ENCODE results near the gene RASSF3. TPM values are rescaled to one million over a fixed set of nuclear protein-coding genes. Genes with fewer than 3 reads are reported as not detected.
A peak's percentile ranks its signal among the peaks of the same experiment; 100 is the strongest.

Gene RASSF3
- total RNA-seq, 1 experiment from 2014 or later: 27.2 TPM

- peaks cover 16% of the 10 kb centered on the region for H3K4me1 ChIP-seq
- DNase-seq: no peak
- no peak overlapping the region for H3K4me3 ChIP-seq
- no peak overlapping the region for H3K27ac ChIP-seq
- no peaks in the 10 kb centered on the region for H3K27me3 ChIP-seq
- H3K36me3 ChIP-seq: peaks cover 13% of the 10 kb centered on the region
- no peaks in the 10 kb centered on the region for H3K9me3 ChIP-seq (replicated peaks)
Observed at GRCh38 chr12:64695550-64695949, 85.3 kb downstream of the RASSF3 start.

GRCh38 chr12:64696080-64696741 lies 85.9 kb downstream of the RASSF3 start:
- no peaks in the 10 kb centered on the region for H3K9me3 ChIP-seq (replicated peaks)
- no peak overlapping the region for H3K4me3 ChIP-seq
- peaks cover 12% of the 10 kb centered on the region for H3K4me1 ChIP-seq
- H3K27ac ChIP-seq: no peak overlapping the region
- no peaks in the 10 kb centered on the region for H3K27me3 ChIP-seq
- H3K36me3 ChIP-seq: peaks cover 13% of the 10 kb centered on the region
- peak in 1 of 2 experiments; percentile 34 for DNase-seq

GRCh38 chr12:64699504-64700115 lies 89.3 kb downstream of the RASSF3 start:
- H3K36me3 ChIP-seq: peaks cover 6% of the 10 kb centered on the region
- H3K4me3 ChIP-seq: no peak overlapping the region
- no peaks in the 10 kb centered on the region for H3K9me3 ChIP-seq (replicated peaks)
- DNase-seq: no peak
- no peaks in the 10 kb centered on the region for H3K27me3 ChIP-seq
- no peaks in the 10 kb centered on the region for H3K4me1 ChIP-seq
- no peak overlapping the region for H3K27ac ChIP-seq

- no peak overlapping the region for H3K4me3 ChIP-seq
- peaks cover 4% of the 10 kb centered on the region for H3K36me3 ChIP-seq
- H3K4me1 ChIP-seq: no peaks in the 10 kb centered on the region
- no peak overlapping the region for H3K27ac ChIP-seq
- no peaks in the 10 kb centered on the region for H3K27me3 ChIP-seq
- H3K9me3 ChIP-seq (replicated peaks): no peaks in the 10 kb centered on the region
- DNase-seq: no peak
Observed at GRCh38 chr12:64700532-64700931, 90.2 kb downstream of the RASSF3 start.

GRCh38 chr12:64701283-64701682 lies 91.0 kb downstream of the RASSF3 start:
- H3K27ac ChIP-seq: no peak overlapping the region
- no peak overlapping the region for H3K4me3 ChIP-seq
- H3K27me3 ChIP-seq: no peaks in the 10 kb centered on the region
- H3K4me1 ChIP-seq: peaks cover 2% of the 10 kb centered on the region
- no peaks in the 10 kb centered on the region for H3K9me3 ChIP-seq (replicated peaks)
- peaks cover 4% of the 10 kb centered on the region for H3K36me3 ChIP-seq
- DNase-seq: no peak

- H3K4me1 ChIP-seq: peaks cover 14% of the 10 kb centered on the region
- peak overlapping the region; percentile 68 for H3K27ac ChIP-seq
- H3K4me3 ChIP-seq: no peak overlapping the region
Observed at GRCh38 chr12:64706306-64706705, 96.0 kb downstream of the RASSF3 start.

GRCh38 chr12:64706857-64707256 lies 96.6 kb downstream of the RASSF3 start:
- Histone ChIP-seq H3K36me3 (no peaks in the 10 kb centered on the region), H3K9me3 (replicated peaks) (no peaks in the 10 kb centered on the region), H3K4me3 (peak overlapping the region; percentile 2; the same call in 1 of the 2 replicates), H3K27ac (peak overlapping the region; percentile 68), H3K27me3 (no peaks in the 10 kb centered on the region), H3K4me1 (peaks cover 14% of the 10 kb centered on the region)
- peak; percentile 77 to 87 for DNase-seq

More at GRCh38 chr12:64706306-64706705, 96.0 kb downstream of the RASSF3 start:
- H3K9me3 ChIP-seq (replicated peaks): no peaks in the 10 kb centered on the region
- peak in 1 of 2 experiments; percentile 7 for DNase-seq
- no peaks in the 10 kb centered on the region for H3K27me3 ChIP-seq
- no peaks in the 10 kb centered on the region for H3K36me3 ChIP-seq

GRCh38 chr12:64707362-64707761 lies 97.1 kb downstream of the RASSF3 start:
- H3K27ac ChIP-seq: peak overlapping the region; percentile 68

GRCh38 chr12:64707926-64708325 lies 97.6 kb downstream of the RASSF3 start:
- no peaks in the 10 kb centered on the region for H3K27me3 ChIP-seq
- DNase-seq: no peak
- no peaks in the 10 kb centered on the region for H3K9me3 ChIP-seq (replicated peaks)
- H3K36me3 ChIP-seq: no peaks in the 10 kb centered on the region
- no peak overlapping the region for H3K4me3 ChIP-seq
- H3K4me1 ChIP-seq: peaks cover 14% of the 10 kb centered on the region
- peak overlapping the region; percentile 68; the same call in 1 of the 2 replicates for H3K27ac ChIP-seq

More at GRCh38 chr12:64707362-64707761, 97.1 kb downstream of the RASSF3 start:
- H3K9me3 ChIP-seq (replicated peaks): no peaks in the 10 kb centered on the region
- no peaks in the 10 kb centered on the region for H3K36me3 ChIP-seq
- peak overlapping the region; percentile 2; the same call in 1 of the 2 replicates for H3K4me3 ChIP-seq
- H3K27me3 ChIP-seq: no peaks in the 10 kb centered on the region
- peak; percentile 22 to 50 for DNase-seq
- peaks cover 14% of the 10 kb centered on the region for H3K4me1 ChIP-seq

GRCh38 chr12:64709429-64709828 lies 99.1 kb downstream of the RASSF3 start:
- no peak overlapping the region for H3K4me3 ChIP-seq
- no peak overlapping the region for H3K27ac ChIP-seq
- no peaks in the 10 kb centered on the region for H3K27me3 ChIP-seq
- DNase-seq: no peak
- H3K36me3 ChIP-seq: no peaks in the 10 kb centered on the region
- peaks cover 14% of the 10 kb centered on the region for H3K4me1 ChIP-seq
- no peaks in the 10 kb centered on the region for H3K9me3 ChIP-seq (replicated peaks)

GRCh38 chr12:64713376-64713775 lies 103.1 kb downstream of the RASSF3 start:
- no peak overlapping the region for H3K4me3 ChIP-seq
- no peaks in the 10 kb centered on the region for H3K9me3 ChIP-seq (replicated peaks)
- no peaks in the 10 kb centered on the region for H3K27me3 ChIP-seq
- DNase-seq: no peak
- H3K36me3 ChIP-seq: peaks cover 14% of the 10 kb centered on the region
- no peak overlapping the region for H3K27ac ChIP-seq
- peaks cover 6% of the 10 kb centered on the region for H3K4me1 ChIP-seq

- H3K36me3 ChIP-seq: peaks cover 18% of the 10 kb centered on the region
- peak overlapping the region; percentile 35 for H3K27ac ChIP-seq
- no peak overlapping the region for H3K4me3 ChIP-seq
- no peaks in the 10 kb centered on the region for H3K9me3 ChIP-seq (replicated peaks)
- peaks cover 6% of the 10 kb centered on the region for H3K4me1 ChIP-seq
- H3K27me3 ChIP-seq: no peaks in the 10 kb centered on the region
- peak in 1 of 2 experiments; percentile 42 for DNase-seq
Observed at GRCh38 chr12:64714551-64714968, 104.3 kb downstream of the RASSF3 start.

GRCh38 chr12:64716371-64716770 lies 106.1 kb downstream of the RASSF3 start:
- DNase-seq: no peak

GRCh38 chr12:64716839-64717455 lies 106.7 kb downstream of the RASSF3 start:
- no peak overlapping the region for H3K27ac ChIP-seq
- H3K36me3 ChIP-seq: peaks cover 21% of the 10 kb centered on the region
- H3K27me3 ChIP-seq: no peaks in the 10 kb centered on the region
- H3K4me3 ChIP-seq: no peak overlapping the region
- no peak for DNase-seq
- H3K4me1 ChIP-seq: peaks cover 6% of the 10 kb centered on the region
- H3K9me3 ChIP-seq (replicated peaks): no peaks in the 10 kb centered on the region

More at GRCh38 chr12:64716371-64716770, 106.1 kb downstream of the RASSF3 start:
- Histone ChIP-seq H3K27me3 (no peaks in the 10 kb centered on the region), H3K4me1 (peaks cover 6% of the 10 kb centered on the region), H3K36me3 (peaks cover 19% of the 10 kb centered on the region), H3K4me3 (no peak overlapping the region), H3K27ac (no peak overlapping the region), H3K9me3 (replicated peaks) (no peaks in the 10 kb centered on the region)

GRCh38 chr12:64718649-64719048 lies 108.4 kb downstream of the RASSF3 start:
- H3K4me3 ChIP-seq: no peak overlapping the region
- peaks cover 6% of the 10 kb centered on the region for H3K4me1 ChIP-seq
- H3K27ac ChIP-seq: no peak overlapping the region
- H3K9me3 ChIP-seq (replicated peaks): no peaks in the 10 kb centered on the region
- H3K36me3 ChIP-seq: peaks cover 21% of the 10 kb centered on the region
- no peaks in the 10 kb centered on the region for H3K27me3 ChIP-seq
- no peak for DNase-seq

Data from SJCRH30 (cell line).